ENCODE data around the gene ZNF76. TPM values are rescaled to one million over a fixed set of nuclear protein-coding genes. Genes with fewer than 3 reads are reported as not detected.
"Not testable (repeated sequence)": the region's sequence is repeated elsewhere in the genome, so short reads cannot be mapped to it uniquely, and the experiment has no call there.

ZNF76 gene
- total and polyA plus RNA-seq, 7 donors = 17.9 to 37.3 (median 24.6) TPM

GRCh38 chr6:35321091-35321490 is 61.6 kb downstream of the ZNF76 start:
- ATAC-seq = no peak
- Histone ChIP-seq H3K27ac (no peak overlapping the region), H3K4me3 (no peak overlapping the region), H3K4me1 (peaks cover 5% of the 10 kb centered on the region), H3K36me3 (ENCODE audit: insufficient read depth in 1 of 2, low read depth in 1 of 2) (no peaks in the 10 kb centered on the region), H3K9me3 (no peaks in the 10 kb centered on the region), H3K27me3 (ENCODE audit: insufficient read depth in 3 of 3, low read length in 2 of 3) (no peaks in the 10 kb centered on the region)
- TF ChIP-seq CTCF (IDR thresholded peaks at IDR 0.05) = no peak
- intact Hi-C loops (cut with DNase I) = no loop called here
- WGBS, 3 donors = 92 to 94% (median 93%) methylated on average over 7 to 8 of the region's 8 CpGs
- DNase-seq = no peak

- Histone ChIP-seq H3K36me3 (ENCODE audit: insufficient read depth in 1 of 2, low read depth in 1 of 2) (no peaks in the 10 kb centered on the region), H3K27ac (no peak overlapping the region), H3K27me3 (ENCODE audit: insufficient read depth in 3 of 3, low read length in 2 of 3) (no peaks in the 10 kb centered on the region), H3K4me1 (no peaks in the 10 kb centered on the region), H3K4me3 (no peak overlapping the region), H3K9me3 (no peaks in the 10 kb centered on the region)
- peak; percentile 36 for TF ChIP-seq CTCF (IDR thresholded peaks at IDR 0.05)
- WGBS, 3 donors = 32 to 41% (median 37%) methylated on average over 7 of the region's 7 CpGs
- intact Hi-C loops (cut with DNase I) = no loop called here
- DNase-seq (peak in 1 of 2 donors; percentile 67), ATAC-seq (peak; percentile 30 to 80 (median 58))
Observed at GRCh38 chr6:35327349-35328027, 68.0 kb downstream of the ZNF76 start.

- DNase-seq = no peak
- 91 to 100% (median 93%) methylated on average over 1 of the region's 1 CpG for WGBS, 3 donors
- intact Hi-C loops (cut with DNase I) = no loop called here
Observed at GRCh38 chr6:35328108-35328723, 68.7 kb downstream of the ZNF76 start.

GRCh38 chr6:35328965-35329364 is 69.4 kb downstream of the ZNF76 start:
- H3K36me3 ChIP-seq (ENCODE audit: insufficient read depth in 1 of 2, low read depth in 1 of 2); H3K27me3 ChIP-seq (ENCODE audit: insufficient read depth in 3 of 3, low read length in 2 of 3); H3K4me1 ChIP-seq; H3K9me3 ChIP-seq; ATAC-seq; H3K27ac ChIP-seq; intact Hi-C loops (cut with DNase I); DNase-seq; H3K4me3 ChIP-seq: not testable (repeated sequence)
- WGBS, 3 donors = 92 to 94% (median 92%) methylated on average over 8 of the region's 8 CpGs

More at GRCh38 chr6:35328108-35328723, 68.7 kb downstream of the ZNF76 start:
- TF ChIP-seq CTCF (IDR thresholded peaks at IDR 0.05) = no peak
- ATAC-seq = no peak
- Histone ChIP-seq H3K4me3 (no peak overlapping the region), H3K27ac (no peak overlapping the region), H3K27me3 (ENCODE audit: insufficient read depth in 3 of 3, low read length in 2 of 3) (no peaks in the 10 kb centered on the region), H3K9me3 (no peaks in the 10 kb centered on the region), H3K4me1 (no peaks in the 10 kb centered on the region), H3K36me3 (ENCODE audit: insufficient read depth in 1 of 2, low read depth in 1 of 2) (no peaks in the 10 kb centered on the region)

- Histone ChIP-seq H3K9me3 (no peaks in the 10 kb centered on the region), H3K4me1 (no peaks in the 10 kb centered on the region), H3K36me3 (ENCODE audit: insufficient read depth in 1 of 2, low read depth in 1 of 2) (no peaks in the 10 kb centered on the region), H3K27ac (no peak overlapping the region), H3K27me3 (ENCODE audit: insufficient read depth in 3 of 3, low read length in 2 of 3) (no peaks in the 10 kb centered on the region), H3K4me3 (no peak overlapping the region)
- ATAC-seq (no peak), DNase-seq (no peak)
- no peak for TF ChIP-seq CTCF (IDR thresholded peaks at IDR 0.05)
- 95 to 97% (median 96%) methylated on average over 9 of the region's 9 CpGs for WGBS, 3 donors
- intact Hi-C loops (cut with DNase I) = no loop called here
Observed at GRCh38 chr6:35330541-35331119, 71.1 kb downstream of the ZNF76 start.

All from psoas muscle (tissue), 8 donors.